Measurements from ENCODE around the gene MOCS1.
A peak's percentile ranks its signal among the peaks of the same experiment; 100 is the strongest.

Gene MOCS1

DNA sequence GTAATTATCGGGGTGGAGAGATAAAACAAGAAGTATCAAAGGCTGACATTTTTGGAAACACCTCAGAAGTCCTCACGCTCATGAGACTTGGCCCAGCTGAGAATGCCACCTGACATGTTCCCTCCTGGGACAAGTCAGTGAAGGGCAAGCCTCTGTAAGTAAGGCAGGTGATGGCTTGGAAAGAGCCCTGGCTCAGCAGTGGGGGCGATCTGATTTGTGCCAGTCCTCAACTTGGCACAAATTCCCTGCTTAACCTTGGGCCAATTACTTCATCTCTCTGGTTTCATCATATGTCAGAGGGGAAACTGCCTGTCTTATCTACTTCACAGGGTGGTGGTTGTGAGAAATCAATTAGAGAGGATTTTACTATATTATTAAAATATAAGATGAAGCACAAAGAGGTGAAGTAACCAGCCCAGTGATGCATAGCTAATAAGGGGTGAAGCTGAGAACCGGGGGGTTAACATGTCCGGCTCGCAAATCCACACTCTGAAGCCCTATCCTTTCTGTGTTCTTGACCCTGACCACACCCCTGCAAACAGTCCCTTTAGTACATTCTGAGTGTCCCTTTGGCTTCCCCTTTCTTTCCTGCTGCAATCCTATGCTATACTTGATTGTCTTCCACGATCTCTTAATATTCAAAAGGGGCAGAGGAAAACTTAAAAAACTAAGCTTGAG is 8.8 kb upstream of the MOCS1 start:
- TF ChIP-seq, protein P1, sequence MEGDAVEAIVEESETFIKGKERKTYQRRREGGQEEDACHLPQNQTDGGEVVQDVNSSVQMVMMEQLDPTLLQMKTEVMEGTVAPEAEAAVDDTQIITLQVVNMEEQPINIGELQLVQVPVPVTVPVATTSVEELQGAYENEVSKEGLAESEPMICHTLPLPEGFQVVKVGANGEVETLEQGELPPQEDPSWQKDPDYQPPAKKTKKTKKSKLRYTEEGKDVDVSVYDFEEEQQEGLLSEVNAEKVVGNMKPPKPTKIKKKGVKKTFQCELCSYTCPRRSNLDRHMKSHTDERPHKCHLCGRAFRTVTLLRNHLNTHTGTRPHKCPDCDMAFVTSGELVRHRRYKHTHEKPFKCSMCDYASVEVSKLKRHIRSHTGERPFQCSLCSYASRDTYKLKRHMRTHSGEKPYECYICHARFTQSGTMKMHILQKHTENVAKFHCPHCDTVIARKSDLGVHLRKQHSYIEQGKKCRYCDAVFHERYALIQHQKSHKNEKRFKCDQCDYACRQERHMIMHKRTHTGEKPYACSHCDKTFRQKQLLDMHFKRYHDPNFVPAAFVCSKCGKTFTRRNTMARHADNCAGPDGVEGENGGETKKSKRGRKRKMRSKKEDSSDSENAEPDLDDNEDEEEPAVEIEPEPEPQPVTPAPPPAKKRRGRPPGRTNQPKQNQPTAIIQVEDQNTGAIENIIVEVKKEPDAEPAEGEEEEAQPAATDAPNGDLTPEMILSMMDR (IDR thresholded peaks at IDR 0.05) = no peak
- no peak overlapping the region for H3K27ac ChIP-seq
- H3K9me3 ChIP-seq (ENCODE audit: control insufficient read depth, low read length) = no peaks in the 10 kb centered on the region

DNA sequence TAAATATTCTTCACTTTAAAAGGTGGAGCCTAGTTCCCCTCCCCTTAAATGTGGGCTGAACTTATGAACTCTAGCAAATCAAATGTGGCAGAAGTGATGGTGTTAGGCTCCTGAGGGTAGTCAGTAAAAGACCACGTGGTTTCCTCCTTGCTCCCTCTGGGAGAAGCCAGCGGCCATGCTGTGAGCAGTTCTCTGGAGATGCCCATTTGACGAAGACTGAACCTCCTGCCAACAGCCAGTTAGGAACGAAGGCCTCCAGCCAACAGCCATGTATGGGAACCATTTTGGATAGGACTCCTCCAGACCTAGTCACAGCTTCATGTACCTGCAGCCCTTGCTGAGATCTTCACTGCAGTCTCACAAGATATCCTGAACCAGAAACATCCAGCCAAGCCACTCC is 7.6 kb upstream of the MOCS1 start:
- peaks cover 23% of the 10 kb centered on the region for H3K4me1 ChIP-seq
- no peaks in the 10 kb centered on the region for H3K36me3 ChIP-seq (ENCODE audit: control insufficient read depth, insufficient read depth, low read length)
- TF ChIP-seq, protein P1 (IDR thresholded peaks at IDR 0.05) = no peak
- no peaks in the 10 kb centered on the region for H3K27me3 ChIP-seq (ENCODE audit: control insufficient read depth, insufficient read depth, low read length)
- H3K9ac ChIP-seq = no peak overlapping the region
- no peaks in the 10 kb centered on the region for H3K79me2 ChIP-seq
- H3K4me3 ChIP-seq (ENCODE audit: low read depth, low read length) = no peak overlapping the region
- H3K27ac ChIP-seq = no peak overlapping the region
- no peak overlapping the region for H3K4me2 ChIP-seq (ENCODE audit: low read length)
- H3K9me3 ChIP-seq (ENCODE audit: control insufficient read depth, low read length) = no peaks in the 10 kb centered on the region
- no peak overlapping the region for H2AFZ ChIP-seq

More for the DNA sequence above, 8.8 kb upstream of the MOCS1 start:
- no peak overlapping the region for H3K9ac ChIP-seq
- H3K4me3 ChIP-seq (ENCODE audit: low read depth, low read length) = no peak overlapping the region
- peaks cover 14% of the 10 kb centered on the region for H3K4me1 ChIP-seq
- H2AFZ ChIP-seq = no peak overlapping the region
- no peaks in the 10 kb centered on the region for H3K27me3 ChIP-seq (ENCODE audit: control insufficient read depth, insufficient read depth, low read length)
- H3K4me2 ChIP-seq (ENCODE audit: low read length) = no peak overlapping the region
- no peaks in the 10 kb centered on the region for H3K36me3 ChIP-seq (ENCODE audit: control insufficient read depth, insufficient read depth, low read length)
- H3K79me2 ChIP-seq = no peaks in the 10 kb centered on the region

DNA sequence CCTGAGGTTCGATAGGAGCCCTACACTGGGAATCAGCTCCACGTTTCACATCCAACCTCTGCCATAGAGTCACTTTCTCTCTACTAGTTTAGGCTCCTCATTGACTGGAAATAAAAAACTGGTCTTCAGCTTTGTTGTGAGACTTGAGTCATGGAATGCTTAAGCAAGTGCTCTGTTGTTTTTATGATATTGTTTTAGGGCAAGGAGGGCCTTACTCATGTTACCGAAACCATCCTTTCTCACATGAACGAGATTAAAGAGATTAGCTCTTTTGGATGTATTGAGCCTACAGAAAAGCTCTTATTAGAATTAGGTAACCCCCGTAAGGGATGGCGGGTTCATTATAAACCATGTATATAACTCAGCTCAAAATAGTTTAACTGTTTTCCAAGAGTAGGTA is 6.9 kb upstream of the MOCS1 start:
- Histone ChIP-seq H2AFZ (no peak overlapping the region), H3K27ac (no peak overlapping the region), H3K9me3 (ENCODE audit: control insufficient read depth, low read length) (no peaks in the 10 kb centered on the region), H3K4me3 (ENCODE audit: low read depth, low read length) (no peak overlapping the region), H3K27me3 (ENCODE audit: control insufficient read depth, insufficient read depth, low read length) (no peaks in the 10 kb centered on the region), H3K36me3 (ENCODE audit: control insufficient read depth, insufficient read depth, low read length) (no peaks in the 10 kb centered on the region), H3K79me2 (no peaks in the 10 kb centered on the region), H3K4me2 (ENCODE audit: low read length) (no peak overlapping the region), H3K9ac (no peak overlapping the region), H3K4me1 (peaks cover 23% of the 10 kb centered on the region)
- TF ChIP-seq, protein P1 (IDR thresholded peaks at IDR 0.05) = no peak

DNA sequence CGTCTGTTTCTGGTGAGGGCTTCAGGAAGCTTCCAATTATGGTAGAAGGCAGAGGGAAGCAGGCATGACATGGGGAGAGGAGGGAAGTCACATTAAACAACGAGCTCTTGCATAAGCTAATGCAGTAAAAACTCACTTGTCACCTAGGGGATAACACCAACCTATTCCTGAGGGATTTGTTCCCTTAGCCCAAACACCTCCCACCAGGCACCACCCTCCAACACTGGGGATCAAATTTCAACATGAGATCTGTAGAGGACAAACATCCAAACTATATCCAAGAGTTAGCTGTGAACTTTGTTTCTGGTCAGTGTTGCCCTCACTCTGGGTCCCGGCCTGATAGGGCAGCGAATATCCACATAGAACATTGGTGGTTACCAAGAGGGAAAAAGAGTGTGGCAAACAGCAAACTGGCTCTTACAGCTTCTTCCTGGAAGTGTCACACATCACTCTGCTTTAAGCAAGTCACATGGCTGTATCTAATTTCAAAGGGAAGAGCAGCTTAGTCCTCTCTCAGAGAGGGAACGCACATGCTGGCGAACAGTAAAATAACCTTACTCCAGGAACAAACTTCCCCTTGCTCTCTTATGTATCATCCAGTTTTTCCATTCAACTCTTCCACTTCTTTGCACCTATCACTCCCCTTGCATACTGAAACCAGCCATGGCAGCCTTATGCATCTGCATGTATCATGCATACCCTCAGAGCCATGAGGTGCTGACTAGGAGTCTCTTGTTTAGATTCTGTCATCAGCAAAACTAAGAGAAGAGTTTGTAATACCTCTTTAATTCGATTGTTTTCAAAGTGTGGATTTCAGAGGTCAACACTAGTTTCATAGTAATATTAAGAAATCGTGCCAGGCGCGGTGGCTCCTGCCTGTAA is 4.8 kb upstream of the MOCS1 start:
- Histone ChIP-seq H3K27ac (peak overlapping the region; percentile 37), H3K79me2 (no peaks in the 10 kb centered on the region), H2AFZ (peak overlapping the region; percentile 48), H3K4me2 (ENCODE audit: low read length) (no peak overlapping the region), H3K36me3 (ENCODE audit: control insufficient read depth, insufficient read depth, low read length) (no peaks in the 10 kb centered on the region), H3K4me3 (ENCODE audit: low read depth, low read length) (no peak overlapping the region), H3K27me3 (ENCODE audit: control insufficient read depth, insufficient read depth, low read length) (no peaks in the 10 kb centered on the region), H3K9me3 (ENCODE audit: control insufficient read depth, low read length) (no peaks in the 10 kb centered on the region), H3K9ac (no peak overlapping the region), H3K4me1 (peaks cover 23% of the 10 kb centered on the region)
- TF ChIP-seq, protein P1 (IDR thresholded peaks at IDR 0.05) = no peak
